ENCODE data around the gene HEPACAM2.

The HEPACAM2 gene

DNA sequence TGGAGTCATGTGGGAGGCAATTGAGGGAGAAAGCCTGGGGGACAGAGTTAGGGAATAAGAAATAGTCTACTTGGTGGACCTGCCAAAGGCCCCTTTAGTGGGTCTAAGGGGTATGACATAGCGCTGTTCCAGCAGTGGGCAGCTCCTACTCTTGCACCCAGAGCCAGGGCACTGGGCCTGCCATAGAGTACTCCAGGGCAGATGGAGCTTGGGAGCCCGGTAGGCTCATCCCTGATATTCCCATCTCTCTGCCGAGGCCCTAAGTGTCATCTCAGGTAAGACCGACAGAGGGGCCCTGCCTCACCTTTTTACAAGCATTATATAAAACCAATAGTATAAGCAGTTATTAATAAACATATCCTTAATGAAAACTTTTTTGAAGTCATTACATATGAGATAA lies 87.7 kb downstream of the HEPACAM2 start:
- Histone ChIP-seq H3K27ac (no peak overlapping the region), H3K9ac (ENCODE audit: insufficient read length) (no peak overlapping the region), H3K4me3 (no peak overlapping the region), H3K36me3 (ENCODE audit: insufficient read depth, low read length) (no peaks in the 10 kb centered on the region), H3K9me3 (ENCODE audit: low read depth, low read length) (no peaks in the 10 kb centered on the region)
- TF ChIP-seq FOXP2 (optimal IDR thresholded peaks at IDR 0.05; ENCODE audit: control extremely low read depth, extremely low read length, insufficient read depth) (no peak), EZH2 (IDR thresholded peaks at IDR 0.05) (no peak), POLR2AphosphoS5 (IDR thresholded peaks at IDR 0.05; ENCODE audit: borderline replicate concordance, low read depth, low read length) (no peak)
- no peak for DNase-seq (ENCODE audit: low read depth, low spot score)
